Inferior parietal cortex (tissue), 1 donor: ENCODE data around the gene CALD1.

Experiments used
- DNase-seq: peaks from one replicate; pipeline ENCODE4 v3.0.0-alpha.2; 2016; ENCODE audit errors: extremely low spot score

CALD1 gene

DNA sequence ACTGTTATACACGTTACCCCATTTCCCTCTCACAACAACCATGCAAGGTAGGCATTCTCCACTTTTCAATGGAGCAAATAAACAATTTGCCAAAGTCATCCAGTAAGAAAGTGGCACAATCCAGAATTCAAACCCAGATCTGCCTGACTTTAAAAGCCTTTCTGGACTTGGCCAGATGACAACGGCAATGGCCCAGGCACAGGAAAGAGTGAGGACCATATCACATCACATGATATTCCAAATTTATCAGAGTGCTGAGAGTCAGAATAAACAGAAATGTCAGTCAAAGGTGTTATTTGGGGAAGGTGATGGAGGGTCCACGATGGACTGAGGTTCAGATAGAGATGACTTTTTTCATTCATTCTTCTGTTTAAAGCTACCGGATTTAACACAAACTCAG is 48.0 kb downstream of the CALD1 start:
- DNase-seq = no peak

DNA sequence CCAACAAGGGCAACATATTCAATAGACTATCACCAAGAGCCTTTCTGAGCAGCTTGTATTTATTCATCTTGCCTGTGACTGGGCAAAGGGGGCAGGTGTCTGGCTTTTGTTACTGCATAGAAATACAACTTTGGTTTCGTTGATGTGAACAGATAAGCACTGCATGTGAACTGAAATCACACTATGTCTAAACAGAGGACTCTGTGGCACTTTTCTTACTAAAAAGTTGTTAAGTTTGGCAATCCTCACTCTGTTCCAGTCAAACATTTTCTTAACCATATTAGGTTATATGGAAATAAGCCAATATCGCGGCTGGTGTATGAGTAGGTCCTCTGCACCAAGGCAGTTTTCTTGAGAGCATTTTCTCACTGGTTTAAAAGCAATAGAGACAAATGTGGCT is 48.5 kb downstream of the CALD1 start:
- DNase-seq = no peak

DNA sequence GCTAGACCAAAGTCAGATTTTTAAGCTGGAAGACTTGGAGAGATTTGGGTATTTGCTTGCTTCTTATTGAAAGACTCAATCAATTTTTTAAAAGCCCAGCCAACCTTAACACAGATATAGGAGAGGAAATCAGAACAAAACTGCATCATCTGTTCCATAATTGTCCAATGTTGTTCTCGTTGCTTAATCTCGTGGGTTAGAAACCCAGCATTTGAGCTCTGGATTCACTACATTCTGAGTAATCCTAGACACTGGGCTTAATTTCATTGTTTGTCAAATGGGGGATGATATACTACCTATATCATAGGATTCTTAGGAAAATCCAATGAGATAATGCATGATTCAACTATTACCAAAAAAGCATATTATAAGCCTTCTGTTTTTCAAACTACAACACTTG is 48.9 kb downstream of the CALD1 start:
- DNase-seq = no peak

DNA sequence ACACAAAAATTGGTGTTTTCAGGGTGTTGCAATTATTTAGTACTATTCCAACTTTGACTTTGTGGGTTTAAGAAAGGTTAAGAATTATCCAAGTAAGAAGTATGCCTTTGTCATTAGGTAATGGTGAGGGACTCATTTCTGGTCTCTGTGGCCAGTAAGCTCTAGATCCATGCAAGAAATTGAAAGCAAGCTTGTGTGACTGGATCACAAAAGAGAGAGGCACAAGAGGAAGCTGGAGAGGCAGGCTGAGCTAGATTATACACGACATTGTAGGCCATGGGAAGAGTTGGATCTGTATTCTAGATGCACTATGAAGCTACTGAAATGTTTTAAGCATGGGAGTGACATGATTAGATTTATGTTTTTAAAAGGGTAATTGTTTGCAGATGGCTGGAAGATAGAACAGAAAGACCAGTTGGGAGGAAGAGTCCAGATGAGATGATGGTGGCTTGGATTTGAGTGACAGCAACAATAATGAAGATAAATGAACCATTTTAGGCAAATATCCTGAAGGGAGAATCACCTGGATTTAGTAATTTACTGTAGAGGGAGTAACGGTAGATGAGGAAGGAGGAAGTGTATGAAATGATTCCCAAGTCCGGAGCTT is 50.0 kb downstream of the CALD1 start:
- DNase-seq = no peak

DNA sequence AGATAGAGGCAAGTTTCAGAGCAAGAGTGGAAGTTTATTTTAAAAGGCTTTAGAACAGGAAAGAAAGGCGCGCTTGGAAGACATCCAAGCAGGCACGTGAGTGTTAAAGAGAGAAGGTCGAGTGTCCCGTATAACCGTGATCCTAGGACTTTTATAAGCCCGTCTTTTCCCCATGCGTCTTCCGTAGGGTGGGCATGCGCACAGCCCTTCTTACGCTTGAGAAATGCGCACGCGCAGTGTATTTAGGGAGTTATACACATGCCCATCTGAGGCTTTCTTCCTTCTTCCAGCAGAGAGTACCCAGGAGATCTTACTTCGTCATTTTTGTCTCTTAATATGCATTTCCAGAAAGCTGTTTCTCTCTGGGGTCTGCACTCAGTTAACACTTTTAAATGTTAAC is 52.4 kb downstream of the CALD1 start:
- peak; percentile 21 for DNase-seq

DNA sequence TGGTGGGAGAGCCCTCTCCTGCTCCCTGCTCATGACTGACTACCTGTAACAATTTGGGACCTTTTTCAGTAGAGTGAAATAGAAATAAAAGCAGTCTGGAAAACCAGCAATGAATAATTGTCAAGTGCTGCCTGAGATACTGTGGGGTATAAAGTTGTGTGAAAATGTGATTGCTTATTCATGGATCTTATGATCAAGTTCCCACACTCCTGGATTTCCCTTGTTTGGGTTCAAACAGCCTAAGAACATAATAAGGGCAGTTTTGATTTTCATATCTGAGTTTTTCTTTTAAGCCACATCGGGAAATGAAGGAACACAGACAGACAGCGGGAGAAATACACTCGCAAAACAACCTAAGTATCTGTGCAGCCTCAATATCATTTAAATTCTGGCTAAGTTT is 52.9 kb downstream of the CALD1 start:
- no peak for DNase-seq

DNA sequence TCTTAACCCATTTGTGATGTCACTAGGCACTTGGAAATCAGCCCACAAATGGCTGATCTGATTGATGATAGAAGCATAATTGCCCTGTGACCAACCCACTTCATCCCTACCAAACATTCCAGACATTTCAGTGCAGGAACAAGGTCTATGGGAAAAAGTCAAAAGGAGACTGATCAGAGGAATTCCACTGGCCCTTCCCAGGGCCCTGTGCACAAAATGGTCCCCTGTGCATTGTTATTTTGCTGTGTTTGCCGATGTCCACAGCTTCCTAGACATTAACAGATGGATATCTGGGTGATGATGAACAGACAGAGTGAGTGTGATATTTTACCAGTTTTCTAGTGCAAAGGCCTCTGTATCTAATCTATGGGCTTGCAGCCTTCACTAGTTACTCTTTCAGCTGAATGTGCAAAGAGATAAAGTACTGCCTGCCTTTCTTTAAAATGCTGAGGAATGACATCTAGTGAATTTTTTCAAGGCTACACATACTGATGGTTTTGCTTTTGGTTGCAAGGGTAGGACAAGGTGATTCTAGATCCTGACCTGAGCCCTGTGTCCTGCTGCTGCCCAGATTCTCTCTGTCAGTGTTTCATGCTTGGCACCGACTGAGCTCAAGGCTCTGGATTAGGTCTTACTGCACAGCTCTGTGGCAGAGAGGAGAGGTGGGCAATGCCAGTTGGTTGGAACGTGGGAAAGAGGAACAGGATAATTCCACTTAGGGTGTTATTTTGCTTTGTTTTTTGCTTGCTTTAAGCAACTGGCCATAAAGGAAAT is 55.4 kb downstream of the CALD1 start:
- DNase-seq = no peak

DNA sequence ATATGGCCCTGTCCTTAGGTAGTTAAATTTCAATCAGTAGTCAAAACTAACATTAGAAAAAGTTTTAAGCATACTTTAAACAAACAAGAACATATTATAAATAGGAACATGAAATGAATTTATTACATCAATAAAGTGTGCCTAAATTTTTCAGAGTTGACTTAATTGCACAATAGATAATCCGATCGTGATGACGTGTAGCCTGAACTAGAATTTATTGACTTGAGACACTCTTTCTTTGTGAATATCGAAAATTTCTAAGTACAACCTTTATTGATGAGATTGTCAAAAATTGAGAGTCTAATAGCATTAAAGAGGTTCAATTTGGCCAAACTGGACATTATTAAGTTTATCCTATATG is 56.0 kb downstream of the CALD1 start:
- no peak for DNase-seq

DNA sequence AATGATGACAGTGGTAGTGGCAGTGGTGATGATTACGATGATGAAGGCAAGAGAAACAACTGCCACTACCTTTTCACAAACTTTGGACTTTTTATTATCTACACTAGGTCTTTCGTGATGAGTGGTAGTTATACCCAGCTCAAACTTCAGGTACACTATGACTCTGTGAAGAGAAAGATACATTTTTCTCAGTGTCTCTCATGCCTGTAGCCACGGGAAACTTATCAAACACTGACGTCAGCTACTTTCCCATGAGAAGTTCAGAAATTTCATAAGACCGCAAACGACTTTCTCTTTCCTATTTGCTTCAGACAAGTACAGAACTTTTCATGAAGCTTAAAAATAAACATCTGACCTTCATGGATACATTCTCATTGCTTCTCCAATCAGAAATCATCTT is 57.0 kb downstream of the CALD1 start:
- no peak for DNase-seq

DNA sequence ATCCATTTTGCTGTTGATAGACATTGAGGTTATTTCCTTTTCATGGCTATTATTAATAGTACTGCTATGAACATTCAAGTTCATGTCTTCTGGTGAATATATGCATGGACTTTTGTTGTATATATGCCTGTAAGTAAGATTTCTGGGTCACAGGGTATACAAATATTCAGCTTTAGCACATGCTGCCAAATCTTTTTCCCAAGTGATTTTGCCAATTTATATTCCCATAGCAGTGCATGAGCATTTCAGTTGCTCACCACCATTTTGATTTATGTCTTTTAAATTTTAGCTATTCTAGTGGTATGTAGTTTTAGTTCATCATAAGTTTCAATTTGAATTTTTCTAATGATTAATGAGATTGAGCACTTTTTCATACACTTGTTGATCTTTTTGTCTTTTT is 59.9 kb downstream of the CALD1 start:
- DNase-seq = no peak

DNA sequence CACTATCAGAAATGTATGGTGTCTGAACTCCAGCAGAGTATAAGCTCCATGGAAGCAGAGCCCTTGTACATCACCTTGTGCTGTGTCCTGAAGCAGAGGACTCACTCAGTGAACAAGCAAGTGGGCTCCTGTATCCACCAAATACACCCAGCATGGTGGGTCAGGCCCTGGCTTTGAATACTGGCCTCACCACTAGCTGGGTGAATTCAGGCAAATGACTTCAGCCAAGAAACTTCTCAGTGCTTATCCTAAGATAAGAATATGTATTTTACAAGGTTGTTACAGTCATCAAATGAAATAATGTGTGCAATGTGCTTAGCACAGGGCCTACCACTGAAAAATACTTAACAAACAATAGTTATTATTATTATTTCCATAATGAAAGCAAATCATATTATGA is 62.6 kb downstream of the CALD1 start:
- no peak for DNase-seq

DNA sequence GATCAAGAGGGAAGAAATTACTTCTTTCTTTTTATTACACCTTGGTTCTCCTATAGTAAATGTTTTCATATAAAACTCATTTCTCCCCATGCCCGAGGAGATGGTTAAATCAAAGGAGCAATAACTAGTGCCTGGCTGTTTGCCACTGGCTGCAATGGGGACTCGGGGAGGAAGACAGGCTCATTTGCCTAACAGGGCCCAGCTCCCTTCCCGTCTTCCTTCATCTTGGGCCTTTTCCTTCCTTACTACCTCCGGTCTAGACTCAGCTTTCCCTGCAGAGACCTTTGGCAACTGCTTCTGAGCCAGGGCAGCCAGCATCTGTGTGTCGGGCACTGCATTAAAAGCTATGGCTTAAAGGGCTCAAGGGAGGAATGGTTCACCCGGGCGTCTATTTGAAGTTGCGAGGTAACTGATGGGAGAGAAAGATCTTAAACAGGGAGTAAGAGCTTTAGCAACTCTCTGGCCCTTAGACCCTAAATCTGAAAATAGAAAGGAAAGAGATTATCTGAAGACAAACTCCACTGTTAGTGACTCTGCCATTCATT is 63.5 kb downstream of the CALD1 start:
- DNase-seq = no peak

DNA sequence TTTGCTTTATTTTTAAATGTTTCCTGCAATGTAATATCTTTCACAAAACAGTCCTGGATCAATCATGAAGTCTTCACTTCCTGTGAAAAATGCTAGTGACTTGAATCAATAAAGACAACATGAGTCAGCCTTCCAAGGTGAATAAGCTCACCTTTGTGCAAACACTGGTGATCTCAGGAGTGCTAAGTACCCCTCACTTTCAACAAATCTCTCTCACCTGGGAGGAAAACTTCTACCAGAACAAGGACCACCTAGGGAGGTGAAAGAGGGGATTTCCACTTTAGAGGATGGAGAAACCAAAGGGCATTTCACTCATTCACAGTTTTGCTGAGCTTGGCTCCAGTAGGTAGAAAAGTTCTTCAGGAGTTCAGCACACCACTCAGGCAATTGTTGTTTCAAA is 64.8 kb downstream of the CALD1 start:
- DNase-seq = no peak

DNA sequence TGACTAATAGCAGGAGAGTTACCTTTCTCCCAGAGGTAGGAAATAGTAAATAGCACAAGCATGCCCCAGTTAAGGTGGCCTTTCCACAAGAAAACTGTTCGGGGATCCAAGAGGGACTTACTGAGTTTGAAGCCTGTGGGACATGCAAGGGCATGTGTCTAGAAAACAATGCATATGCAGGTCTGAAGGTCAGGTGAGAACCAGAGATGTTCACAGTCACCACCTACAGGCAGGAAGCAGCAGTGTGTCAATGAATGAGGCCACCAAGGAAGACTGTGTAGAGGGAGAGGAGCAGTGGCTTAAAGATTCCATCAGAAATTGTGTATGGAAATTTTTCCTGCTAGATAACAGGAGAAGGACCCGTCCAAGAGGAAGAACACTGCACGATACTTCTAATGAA is 66.0 kb downstream of the CALD1 start:
- no peak for DNase-seq

DNA sequence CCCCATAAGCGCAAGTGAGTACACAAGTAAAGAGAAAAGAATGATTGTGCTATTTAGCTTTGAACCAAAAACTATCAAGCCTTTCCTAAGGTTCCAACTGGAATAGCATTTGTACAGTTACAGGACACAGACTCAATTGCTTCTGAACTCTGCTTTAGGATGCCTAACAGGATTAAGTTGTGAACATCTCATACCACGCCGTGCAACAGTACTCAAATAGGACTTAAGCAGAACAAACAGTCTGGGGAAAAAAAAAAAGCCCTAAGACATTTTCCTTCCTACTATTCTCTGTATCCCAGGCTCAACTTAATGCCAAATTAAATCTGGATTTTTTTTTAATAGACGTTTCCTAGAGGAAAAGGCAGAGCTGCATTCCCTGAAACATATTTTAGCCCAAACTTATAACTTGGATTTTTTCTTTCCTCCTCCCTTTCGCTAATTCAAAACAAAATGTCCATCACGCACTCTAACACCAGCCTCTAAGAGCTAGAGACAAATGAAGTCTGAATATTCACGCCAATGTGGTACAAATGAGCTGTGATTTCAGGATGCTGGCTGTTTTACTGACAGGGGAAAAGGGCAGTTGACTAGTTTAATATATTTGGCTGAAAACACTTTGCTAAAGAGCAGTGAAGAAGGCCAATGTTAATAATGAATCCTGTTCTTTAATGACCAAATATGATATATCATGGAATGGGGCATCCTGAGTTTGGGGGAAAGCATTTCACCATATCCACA is 68.6 kb downstream of the CALD1 start:
- DNase-seq = no peak

DNA sequence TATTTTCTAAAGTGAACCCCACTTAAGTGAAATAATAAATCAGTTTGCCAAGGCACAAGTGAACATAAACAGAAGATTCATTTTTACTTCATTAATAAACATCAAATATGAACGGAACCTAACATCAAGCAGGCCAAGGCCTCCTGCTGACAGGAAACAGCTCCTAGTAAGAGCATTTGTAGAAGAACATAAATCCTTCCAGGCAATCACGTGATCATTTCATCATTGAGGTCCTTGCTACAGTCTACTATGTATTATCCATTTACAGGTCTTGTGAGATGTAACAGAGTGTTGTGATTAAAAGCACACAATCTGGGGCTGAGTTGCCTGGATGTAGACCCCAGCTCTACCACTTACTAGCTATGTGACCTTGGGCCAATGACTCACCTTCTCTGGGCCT is 70.6 kb downstream of the CALD1 start:
- no peak for DNase-seq

DNA sequence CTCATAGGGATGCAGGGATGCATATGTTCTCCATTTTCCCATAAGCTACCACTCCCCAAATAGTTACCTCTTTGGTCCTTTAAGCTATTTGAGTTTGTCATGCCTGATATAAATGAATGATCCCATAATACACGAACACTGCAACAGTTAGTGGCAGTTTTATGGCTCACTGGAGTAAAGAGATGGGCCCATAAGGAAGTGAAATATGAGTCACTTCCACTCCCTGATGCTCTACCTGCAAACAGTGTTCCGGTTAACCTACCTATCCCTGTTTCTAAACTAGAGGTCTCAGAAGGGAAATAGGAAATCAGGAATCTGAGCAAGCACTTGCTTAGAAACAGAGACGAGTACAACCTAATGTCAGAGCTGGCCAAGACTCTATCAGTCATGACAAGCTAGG is 71.7 kb downstream of the CALD1 start:
- no peak for DNase-seq

DNA sequence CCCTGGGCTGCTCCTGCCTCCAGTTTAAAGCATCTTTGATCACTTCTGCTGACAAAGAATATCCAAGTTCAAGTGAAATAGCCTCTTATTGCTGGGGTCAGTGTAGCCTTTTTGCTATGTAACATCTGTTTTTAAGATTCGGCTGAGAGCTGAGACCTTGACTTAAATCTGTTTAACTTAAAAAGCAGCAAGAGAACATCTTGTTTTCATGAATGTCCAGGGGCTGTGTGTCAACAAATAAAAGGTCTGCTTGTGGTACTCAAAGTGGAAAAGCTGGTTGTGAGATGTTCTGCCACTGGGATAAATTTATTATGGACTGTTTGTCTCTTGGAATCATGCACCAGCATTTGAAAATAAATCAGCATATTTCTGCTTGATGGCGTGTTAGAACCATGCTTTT is 73.2 kb downstream of the CALD1 start:
- no peak for DNase-seq

DNA sequence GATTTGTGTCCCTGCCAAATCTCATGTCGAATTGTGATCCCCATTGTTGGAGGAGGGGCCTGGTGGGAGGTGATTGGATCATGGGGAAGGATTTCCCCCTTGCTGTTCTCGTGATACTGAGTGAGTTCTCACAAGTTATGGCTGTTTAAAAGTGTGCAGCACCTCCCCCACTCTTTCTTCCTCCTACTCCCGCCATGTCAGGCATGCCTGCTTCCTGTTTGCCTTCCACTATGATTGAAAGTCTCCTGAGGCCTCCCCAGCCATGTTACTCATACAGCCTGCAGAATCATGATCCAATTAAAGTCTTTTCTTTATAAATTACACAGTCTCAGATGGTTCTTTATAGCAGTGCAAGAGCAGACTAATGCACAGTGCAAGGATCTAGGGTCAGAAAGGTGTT is 75.4 kb downstream of the CALD1 start:
- DNase-seq = no peak

DNA sequence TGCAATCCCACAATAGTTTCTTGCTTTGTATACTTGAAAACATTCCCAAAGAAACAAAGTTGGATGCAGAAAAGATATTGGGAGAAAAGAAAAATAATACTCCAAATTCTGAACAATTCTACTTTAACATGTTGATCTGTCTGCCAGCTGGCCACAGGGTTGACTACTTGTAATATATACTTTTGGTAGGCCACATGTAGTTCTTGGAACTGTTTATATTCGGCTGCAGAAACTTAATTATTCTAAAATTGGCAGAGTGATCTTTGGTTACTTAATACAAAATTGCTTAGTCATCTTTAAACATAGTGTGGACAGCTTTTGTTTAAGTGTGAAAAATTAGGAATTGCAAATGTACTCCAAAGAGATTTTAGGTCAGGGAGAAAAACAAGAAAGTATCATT is 76.0 kb downstream of the CALD1 start:
- no peak for DNase-seq

DNA sequence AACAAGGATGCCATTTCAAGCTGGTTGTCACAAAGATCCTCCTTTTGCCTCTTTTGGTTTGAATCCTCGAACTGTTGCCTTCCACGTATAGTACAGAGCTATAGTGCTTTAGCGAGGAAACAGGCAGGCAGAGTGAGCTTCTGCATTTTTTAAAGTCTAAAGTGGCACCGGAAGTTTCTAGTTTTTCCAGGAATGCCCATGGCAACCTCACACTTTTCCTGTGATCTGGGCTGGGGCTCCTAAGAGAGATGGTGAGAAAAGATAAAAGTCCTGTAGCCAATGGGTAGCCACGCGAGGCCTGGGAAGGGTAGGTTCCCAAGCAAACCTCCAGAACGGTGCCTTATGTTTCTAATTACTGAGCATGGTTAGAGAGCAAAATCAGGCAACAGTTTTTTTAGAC is 76.7 kb downstream of the CALD1 start:
- no peak for DNase-seq

DNA sequence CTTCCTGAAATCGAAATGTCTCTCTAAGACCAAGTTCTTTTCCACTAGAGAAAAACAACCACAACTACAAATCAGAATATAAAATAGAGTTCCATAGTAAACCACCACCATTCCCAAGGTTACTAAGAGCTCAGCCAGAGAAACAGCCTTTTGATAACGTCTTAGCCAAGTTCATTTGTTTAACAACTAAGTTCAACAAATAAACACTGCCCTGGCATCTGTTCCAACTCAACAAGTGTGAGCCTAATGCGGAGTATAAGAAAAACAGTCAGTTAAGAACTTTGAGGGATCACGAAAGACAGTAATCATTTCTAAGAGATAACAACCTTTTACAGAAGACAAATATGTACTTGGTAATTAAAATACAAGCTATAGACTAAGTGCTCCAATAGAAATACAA is 77.3 kb downstream of the CALD1 start:
- no peak for DNase-seq

DNA sequence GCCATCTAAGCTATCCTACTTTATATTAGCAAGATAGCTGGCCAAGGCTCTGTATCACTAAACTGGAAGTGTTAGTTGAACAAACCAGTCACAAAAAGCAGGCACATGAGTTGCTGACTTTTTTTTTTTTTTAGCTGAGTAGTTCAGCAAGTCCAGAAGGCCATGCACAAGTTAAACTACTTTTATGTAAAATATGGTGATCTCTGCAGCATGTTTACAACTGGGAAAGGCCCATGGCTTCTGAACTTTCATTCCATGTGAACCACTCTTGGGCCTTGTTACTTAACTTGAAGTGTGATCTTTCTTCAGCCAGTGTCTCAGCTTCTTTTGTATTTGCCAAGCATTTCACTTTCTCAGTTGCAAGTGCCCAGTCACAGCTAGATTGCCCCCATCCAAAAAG is 78.5 kb downstream of the CALD1 start:
- DNase-seq = no peak
